Neural progenitor cell (in vitro differentiated cells): Measurements from ENCODE around the gene DEFB113. TPM values are rescaled to one million over a fixed set of nuclear protein-coding genes. Genes with fewer than 3 reads are reported as not detected.
A peak's percentile ranks its signal among the peaks of the same experiment; 100 is the strongest.

Experiments used
- DNase-seq: peaks from one replicate; pipeline ENCODE4 v3.0.0-alpha.2; 2016; ENCODE audit warnings: low spot score
- H2AFZ ChIP-seq: fragments of 200-600 bp; sonication (generic); replicated peaks from 2 replicates; pipeline ENCODE4 v1.6.1; 2016; ENCODE audit warnings: antibody characterized with exemption
- H3F3A ChIP-seq: fragments of 200-600 bp; sonication (generic); 2 replicates; pipeline ENCODE4 v1.6.1; 2016; ENCODE audit warnings: antibody characterized with exemption, low read depth
- H3K27ac ChIP-seq: fragments of 200-600 bp; sonication (generic); 2 replicates; pipeline ENCODE4 v1.5.1; 2016; ENCODE audit warnings: mild to moderate bottlenecking
- H3K27me3 ChIP-seq: fragments of 200-600 bp; sonication (generic); 2 replicates; pipeline ENCODE4 v1.6.1; 2016; ENCODE audit warnings: mild to moderate bottlenecking, moderate library complexity
- H3K36me3 ChIP-seq: fragments of 200-600 bp; sonication (generic); 2 replicates; pipeline ENCODE4 v1.5.1; 2016
- H3K4me1 ChIP-seq: fragments of 200-600 bp; sonication (generic); 2 replicates; pipeline ENCODE4 v1.6.1; 2016; ENCODE audit warnings: mixed run types
- H3K4me2 ChIP-seq: fragments of 200-600 bp; sonication (generic); 2 replicates; pipeline ENCODE4 v1.6.1; 2016
- H3K4me3 ChIP-seq: fragments of 200-600 bp; sonication (generic); 2 replicates; pipeline ENCODE4 v1.5.1; 2016
- H3K79me2 ChIP-seq: fragments of 200-600 bp; sonication (generic); 2 replicates; pipeline ENCODE4 v1.6.1; 2016; ENCODE audit warnings: low read depth
- H3K9ac ChIP-seq: fragments of 200-600 bp; sonication (generic); 2 replicates; pipeline ENCODE4 v1.6.1; 2016
- H3K9me3 ChIP-seq: fragments of 200-600 bp; sonication (generic); 2 replicates; pipeline ENCODE4 v1.5.1; 2016; ENCODE audit warnings: low read depth
- H4K20me1 ChIP-seq: fragments of 200-600 bp; sonication (generic); 2 replicates; pipeline ENCODE4 v1.6.1; 2016; ENCODE audit warnings: low read depth
- H3K27ac Mint-ChIP-seq: 3 replicates; pipeline ENCODE4 v1.8.0; 2021; ENCODE audit warnings: mixed read lengths
- H3K27me3 Mint-ChIP-seq: 2 replicates; pipeline ENCODE4 v1.8.0; 2022; ENCODE audit warnings: low read depth, mild to moderate bottlenecking, inconsistent platforms, moderate library complexity, mixed read lengths; ENCODE audit not compliant: insufficient read depth
- H3K36me3 Mint-ChIP-seq: 3 replicates; pipeline ENCODE4 v1.8.0; 2021; ENCODE audit warnings: mixed read lengths
- H3K4me1 Mint-ChIP-seq: 3 replicates; pipeline ENCODE4 v1.8.0; 2021; ENCODE audit warnings: mixed read lengths
- H3K4me3 Mint-ChIP-seq: 3 replicates; pipeline ENCODE4 v1.8.0; 2021; ENCODE audit warnings: mild to moderate bottlenecking, moderate library complexity, mixed read lengths
- H3K9me3 Mint-ChIP-seq: 3 replicates; pipeline ENCODE4 v1.8.0; 2020; ENCODE audit warnings: mixed read lengths
- EZH2 ChIP-seq: fragments of 200-600 bp; sonication (generic); IDR thresholded peaks from 2 replicates; pipeline ENCODE4 v1.6.1; 2017; ENCODE audit warnings: antibody characterized with exemption, mild to moderate bottlenecking, moderate library complexity
- EZH2phosphoT487 ChIP-seq: fragments of 200-600 bp; sonication (generic); IDR thresholded peaks from 2 replicates; pipeline ENCODE4 v1.6.1; 2017; ENCODE audit warnings: antibody characterized with exemption
- total RNA-seq: library from RNA; depleted of rRNA; stranded (reverse); fragments of >200 nt; gene quantifications from 2 replicates; pipeline ENCODE4 v1.2.3, GENCODE V29; 2015; ENCODE audit warnings: low replicate concordance
- TF ChIP-seq, protein P1 (sequence below): fragments of 200-600 bp; sonication (generic); IDR thresholded peaks from 2 replicates; pipeline ENCODE4 v1.5.1; 2017; ENCODE audit warnings: antibody characterized with exemption, mild to moderate bottlenecking

Gene DEFB113
- total RNA-seq, 1 donor from 2014 or later, result not detected

DNA sequence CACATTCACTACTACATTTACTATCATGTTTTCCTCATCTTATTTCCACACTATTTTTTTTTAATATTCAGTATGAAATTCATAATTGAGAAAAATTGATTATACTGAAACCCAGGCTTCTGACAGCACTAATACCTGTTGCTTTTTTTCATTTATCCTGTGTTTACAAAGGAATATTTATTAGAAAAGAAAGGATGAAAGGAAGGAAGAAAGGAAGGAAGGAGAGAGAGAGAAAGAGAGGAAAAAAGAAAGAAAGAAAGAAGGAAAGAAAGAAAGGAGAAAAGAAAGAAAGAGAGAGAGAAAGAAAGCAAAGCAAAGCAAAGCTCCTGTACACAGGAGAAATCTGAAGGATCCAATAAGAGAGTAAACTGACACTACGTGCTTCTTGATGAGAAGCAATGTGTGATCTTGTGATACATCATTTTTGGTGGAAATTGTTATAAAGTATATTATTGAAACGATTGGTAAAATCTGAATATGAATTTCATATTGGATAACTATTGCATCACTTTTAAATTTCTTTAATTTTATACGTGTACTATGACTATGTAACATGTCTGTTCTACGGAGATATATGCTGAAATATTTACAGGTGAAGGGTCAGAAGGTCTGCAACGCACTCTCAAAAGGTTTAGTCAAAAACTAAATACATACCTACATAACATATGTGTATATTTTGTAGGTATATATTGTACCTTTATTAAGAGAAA, 49.3 kb downstream of the DEFB113 start:
- Histone ChIP-seq H3K9ac (no peak overlapping the region), H3F3A (peaks cover 19% of the 10 kb centered on the region), H3K27me3 (no peaks in the 10 kb centered on the region), H4K20me1 (no peaks in the 10 kb centered on the region), H3K4me3 (no peak overlapping the region), H3K79me2 (no peaks in the 10 kb centered on the region), H2AFZ (no peak overlapping the region), H3K27ac (no peak overlapping the region), H3K9me3 (no peaks in the 10 kb centered on the region), H3K4me2 (no peak overlapping the region), H3K36me3 (no peaks in the 10 kb centered on the region), H3K4me1 (peaks cover 24% of the 10 kb centered on the region)
- no peak overlapping the region for H3K27ac Mint-ChIP-seq
- peaks cover 21% of the 10 kb centered on the region for H3K4me1 Mint-ChIP-seq
- no peak for DNase-seq
- H3K36me3 Mint-ChIP-seq, result no peaks in the 10 kb centered on the region
- TF ChIP-seq EZH2, result no peak
- TF ChIP-seq, protein P1, sequence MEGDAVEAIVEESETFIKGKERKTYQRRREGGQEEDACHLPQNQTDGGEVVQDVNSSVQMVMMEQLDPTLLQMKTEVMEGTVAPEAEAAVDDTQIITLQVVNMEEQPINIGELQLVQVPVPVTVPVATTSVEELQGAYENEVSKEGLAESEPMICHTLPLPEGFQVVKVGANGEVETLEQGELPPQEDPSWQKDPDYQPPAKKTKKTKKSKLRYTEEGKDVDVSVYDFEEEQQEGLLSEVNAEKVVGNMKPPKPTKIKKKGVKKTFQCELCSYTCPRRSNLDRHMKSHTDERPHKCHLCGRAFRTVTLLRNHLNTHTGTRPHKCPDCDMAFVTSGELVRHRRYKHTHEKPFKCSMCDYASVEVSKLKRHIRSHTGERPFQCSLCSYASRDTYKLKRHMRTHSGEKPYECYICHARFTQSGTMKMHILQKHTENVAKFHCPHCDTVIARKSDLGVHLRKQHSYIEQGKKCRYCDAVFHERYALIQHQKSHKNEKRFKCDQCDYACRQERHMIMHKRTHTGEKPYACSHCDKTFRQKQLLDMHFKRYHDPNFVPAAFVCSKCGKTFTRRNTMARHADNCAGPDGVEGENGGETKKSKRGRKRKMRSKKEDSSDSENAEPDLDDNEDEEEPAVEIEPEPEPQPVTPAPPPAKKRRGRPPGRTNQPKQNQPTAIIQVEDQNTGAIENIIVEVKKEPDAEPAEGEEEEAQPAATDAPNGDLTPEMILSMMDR, result no peak
- TF ChIP-seq EZH2phosphoT487, result no peak
- no peaks in the 10 kb centered on the region for H3K9me3 Mint-ChIP-seq
- peaks cover 2% of the 10 kb centered on the region for H3K27me3 Mint-ChIP-seq
- H3K4me3 Mint-ChIP-seq, result no peak overlapping the region

- Mint-ChIP-seq H3K27me3 (peaks cover 2% of the 10 kb centered on the region), H3K27ac (no peak overlapping the region), H3K36me3 (no peaks in the 10 kb centered on the region), H3K4me1 (peaks cover 30% of the 10 kb centered on the region), H3K4me3 (no peak overlapping the region), H3K9me3 (no peaks in the 10 kb centered on the region)
- TF ChIP-seq EZH2phosphoT487, result no peak
- TF ChIP-seq, protein P1, result no peak
- no peak for TF ChIP-seq EZH2
- Histone ChIP-seq H3K4me3 (no peak overlapping the region), H3K4me1 (peaks cover 32% of the 10 kb centered on the region), H3K9ac (no peak overlapping the region), H4K20me1 (no peaks in the 10 kb centered on the region), H3K36me3 (no peaks in the 10 kb centered on the region), H3K79me2 (no peaks in the 10 kb centered on the region), H2AFZ (no peak overlapping the region), H3K27me3 (no peaks in the 10 kb centered on the region), H3K4me2 (peak overlapping the region; percentile 64), H3K27ac (peak overlapping the region; percentile 33), H3F3A (peaks cover 25% of the 10 kb centered on the region), H3K9me3 (no peaks in the 10 kb centered on the region)
- no peak for DNase-seq
These were observed 50.2 kb downstream of the DEFB113 start for GRCh38 chr6:49919261-49919660.

DNA sequence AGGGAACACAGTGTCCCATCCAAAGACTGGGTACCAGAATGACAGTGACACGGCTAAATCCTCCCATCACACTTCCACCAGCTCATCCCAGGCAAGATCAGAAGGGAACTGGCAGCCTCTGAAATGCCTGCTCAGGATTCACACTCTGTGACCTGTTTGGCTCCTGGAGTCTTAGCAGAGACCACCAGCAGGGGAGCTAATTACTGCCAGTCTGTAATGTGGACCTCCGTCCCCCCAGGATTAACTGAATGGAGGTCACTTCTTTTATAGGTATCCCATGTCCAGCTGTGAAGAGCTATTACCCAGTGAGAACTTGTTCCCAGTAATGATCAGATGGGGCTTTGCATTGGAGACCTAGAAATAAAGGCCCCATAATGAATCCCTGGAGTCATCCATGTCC, 50.6 kb downstream of the DEFB113 start:
- Histone ChIP-seq H4K20me1 (no peaks in the 10 kb centered on the region), H2AFZ (no peak overlapping the region), H3F3A (peaks cover 30% of the 10 kb centered on the region), H3K27ac (no peak overlapping the region), H3K4me1 (peaks cover 37% of the 10 kb centered on the region), H3K4me3 (no peak overlapping the region), H3K9me3 (no peaks in the 10 kb centered on the region), H3K4me2 (peak overlapping the region; percentile 64), H3K79me2 (no peaks in the 10 kb centered on the region), H3K27me3 (no peaks in the 10 kb centered on the region), H3K36me3 (no peaks in the 10 kb centered on the region), H3K9ac (no peak overlapping the region)
- Mint-ChIP-seq H3K4me1 (peaks cover 33% of the 10 kb centered on the region), H3K27me3 (peaks cover 2% of the 10 kb centered on the region), H3K4me3 (no peak overlapping the region), H3K27ac (no peak overlapping the region), H3K9me3 (no peaks in the 10 kb centered on the region), H3K36me3 (no peaks in the 10 kb centered on the region)
- TF ChIP-seq EZH2, result no peak
- TF ChIP-seq, protein P1, result peak; percentile 27
- peak; percentile 55 for TF ChIP-seq EZH2phosphoT487
- DNase-seq, result peak; percentile 88

Other genes starting within 250 kb of the DEFB113 start
- not detected in 2 replicates for gene CRISP3, start 225.2 kb downstream of the DEFB113 start, total RNA-seq
- not detected in 2 replicates for gene PGK2, start 182.3 kb downstream of the DEFB113 start, total RNA-seq
- not detected in 2 replicates for gene CRISP1, start 103.1 kb downstream of the DEFB113 start, total RNA-seq
- gene DEFB114, start 5.5 kb downstream of the DEFB113 start, total RNA-seq, result not detected in 2 replicates
- not detected in 2 replicates for gene DEFB110, start 52.4 kb upstream of the DEFB113 start, total RNA-seq
- not detected in 2 replicates for gene DEFB112, start 80.3 kb upstream of the DEFB113 start, total RNA-seq